HG02981 (cell line): ENCODE results near the gene EXOSC9.
A peak's percentile ranks its signal among the peaks of the same experiment; 100 is the strongest.

Experiments used
- ATAC-seq: cut with Tn5 transposase; IDR thresholded peaks from one replicate; pipeline ENCODE4 v1.9.1; 2021; ENCODE audit warnings: mild to moderate bottlenecking, moderate library complexity; ENCODE audit not compliant: unreplicated experiment

EXOSC9 gene

GRCh38 chr4:121822796-121823504 is 21.8 kb downstream of the EXOSC9 start:
- ATAC-seq: peak; percentile 37

GRCh38 chr4:121823505-121824170 is 22.5 kb downstream of the EXOSC9 start, which contains the start of gene CCNA2:
Gene CCNA2, minus strand, starts transcription at chr4:121823883. Its CDS starts 255 bp downstream, at chr4:121823628.
- peak; percentile 94 for ATAC-seq

- no peak for ATAC-seq
Observed at GRCh38 chr4:121824171-121824527, 23.0 kb downstream of the EXOSC9 start.

- no peak for ATAC-seq
Observed at GRCh38 chr4:121824950-121825349, 23.8 kb downstream of the EXOSC9 start.

- no peak for ATAC-seq
Observed at GRCh38 chr4:121827853-121828252, 26.7 kb downstream of the EXOSC9 start.

GRCh38 chr4:121829511-121829910 is 28.4 kb downstream of the EXOSC9 start:
- ATAC-seq: no peak

- ATAC-seq: no peak
Observed at GRCh38 chr4:121838136-121838535, 37.0 kb downstream of the EXOSC9 start.

- ATAC-seq: no peak
Observed at GRCh38 chr4:121842862-121843261, 41.7 kb downstream of the EXOSC9 start.

- no peak for ATAC-seq
Observed at GRCh38 chr4:121846662-121847061, 45.5 kb downstream of the EXOSC9 start.

- ATAC-seq: no peak
Observed at GRCh38 chr4:121851354-121851753, 50.2 kb downstream of the EXOSC9 start.

GRCh38 chr4:121860121-121860520 is 59.0 kb downstream of the EXOSC9 start:
- no peak for ATAC-seq

- ATAC-seq: no peak
Observed at GRCh38 chr4:121861426-121861825, 60.3 kb downstream of the EXOSC9 start.

GRCh38 chr4:121863799-121864198 is 62.7 kb downstream of the EXOSC9 start:
- no peak for ATAC-seq
